Cardiac atrium fibroblast (primary cell): ENCODE measurements around the gene KDELR1. TPM values are rescaled to one million over a fixed set of nuclear protein-coding genes. Genes with fewer than 3 reads are reported as not detected.

ENCODE experiments used
- total RNA-seq: library from RNA; depleted of rRNA; stranded (reverse); fragments of >200 nt; gene quantifications from 2 replicates; pipeline ENCODE4 v1.2.3, GENCODE V29; 2015

KDELR1 gene
- total RNA-seq: 219 and 256 TPM in 2 replicates

DNA sequence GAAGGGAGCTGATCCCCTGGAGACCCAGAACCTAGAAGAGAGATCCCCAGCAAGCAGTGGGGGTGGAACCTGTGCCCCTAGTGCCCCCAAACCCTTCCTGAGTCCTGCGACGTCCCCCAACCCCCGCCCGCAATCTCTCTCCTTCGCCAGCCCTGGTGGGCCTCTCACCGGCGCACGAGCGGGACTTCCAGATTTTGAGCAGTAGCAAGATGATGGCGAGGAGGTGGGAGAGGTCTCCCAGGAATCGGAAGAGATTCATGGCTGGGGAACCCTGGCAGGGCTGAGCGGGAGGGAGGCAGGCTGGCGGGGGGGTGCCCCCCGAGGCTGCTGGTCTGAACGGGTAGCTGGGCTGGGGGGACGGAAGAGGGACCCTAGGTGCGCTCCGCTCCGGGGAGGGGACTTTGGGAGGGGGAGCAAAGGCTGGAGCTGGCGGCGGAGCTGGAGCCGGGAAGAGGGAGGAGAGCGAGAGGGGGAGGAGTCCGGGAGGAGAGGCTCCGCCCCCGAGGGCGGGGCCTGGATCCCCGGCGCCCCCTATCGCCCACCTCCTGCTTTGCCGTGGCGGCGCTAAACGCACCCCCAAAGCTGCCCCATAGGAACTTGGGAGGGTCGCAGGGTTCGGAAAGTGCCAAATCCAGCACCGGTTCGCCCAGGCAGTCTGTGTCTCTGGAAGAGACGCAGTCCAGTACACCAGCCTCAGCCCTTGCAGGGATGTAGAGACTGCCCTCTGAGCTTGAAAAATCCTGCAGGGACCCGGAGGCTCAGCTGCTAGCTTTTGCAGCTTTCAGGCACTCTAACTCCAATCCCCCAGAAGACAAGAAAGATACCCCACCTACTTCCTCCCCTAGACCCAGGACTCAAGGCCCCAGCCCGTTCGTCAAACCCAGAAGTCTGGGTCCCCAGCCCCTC is at the start of gene KDELR1:
TSS of gene KDELR1 (minus strand) at position 452 of the 906 bp plus-strand sequence. CDS start at position 259, 193 bp downstream.

DNA sequence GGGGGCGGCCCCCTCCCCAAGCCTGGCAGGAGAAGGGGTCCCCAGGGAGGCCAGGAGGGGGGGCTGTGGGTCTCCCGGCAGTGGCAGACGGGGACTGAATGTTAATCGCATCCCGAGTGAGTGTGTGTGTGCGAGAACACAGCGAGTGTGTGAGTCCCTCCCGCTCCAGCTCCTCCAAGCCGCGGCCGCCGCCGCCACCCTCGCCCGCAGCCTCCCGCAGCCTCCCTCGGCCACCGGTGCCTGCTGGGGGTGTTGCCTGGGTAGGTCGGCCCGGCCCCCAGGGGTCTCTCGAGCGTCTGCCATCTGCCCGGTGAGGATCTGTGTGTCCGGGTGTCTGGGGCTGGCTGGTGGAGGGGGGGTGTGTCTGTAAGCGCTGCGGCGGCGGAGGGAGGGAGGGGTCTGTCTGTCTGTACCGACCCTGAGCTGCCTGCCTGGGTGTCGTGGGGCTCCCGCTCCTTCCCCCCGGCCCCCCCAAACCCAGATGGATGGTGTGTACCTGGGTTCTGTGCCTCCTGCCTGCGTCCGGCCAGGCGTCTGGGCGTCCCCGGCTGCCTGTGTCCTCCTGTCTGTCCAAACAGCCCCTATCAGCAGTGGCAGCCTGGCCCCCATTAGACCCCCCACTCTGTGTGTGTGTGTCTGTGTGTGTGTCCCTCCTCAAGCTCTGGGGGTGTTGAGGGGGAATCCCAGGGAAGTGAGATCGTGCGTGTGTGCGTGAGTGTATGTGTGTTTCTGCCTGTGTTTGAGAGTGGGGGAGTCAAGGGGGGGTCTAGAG is 2.4 kb upstream of the KDELR1 start, which contains the start of gene GRIN2D:
TSS of gene GRIN2D (plus strand) at position 110 of the 772 bp plus-strand sequence. CDS start 4,725 bp downstream, outside the sequence.

DNA sequence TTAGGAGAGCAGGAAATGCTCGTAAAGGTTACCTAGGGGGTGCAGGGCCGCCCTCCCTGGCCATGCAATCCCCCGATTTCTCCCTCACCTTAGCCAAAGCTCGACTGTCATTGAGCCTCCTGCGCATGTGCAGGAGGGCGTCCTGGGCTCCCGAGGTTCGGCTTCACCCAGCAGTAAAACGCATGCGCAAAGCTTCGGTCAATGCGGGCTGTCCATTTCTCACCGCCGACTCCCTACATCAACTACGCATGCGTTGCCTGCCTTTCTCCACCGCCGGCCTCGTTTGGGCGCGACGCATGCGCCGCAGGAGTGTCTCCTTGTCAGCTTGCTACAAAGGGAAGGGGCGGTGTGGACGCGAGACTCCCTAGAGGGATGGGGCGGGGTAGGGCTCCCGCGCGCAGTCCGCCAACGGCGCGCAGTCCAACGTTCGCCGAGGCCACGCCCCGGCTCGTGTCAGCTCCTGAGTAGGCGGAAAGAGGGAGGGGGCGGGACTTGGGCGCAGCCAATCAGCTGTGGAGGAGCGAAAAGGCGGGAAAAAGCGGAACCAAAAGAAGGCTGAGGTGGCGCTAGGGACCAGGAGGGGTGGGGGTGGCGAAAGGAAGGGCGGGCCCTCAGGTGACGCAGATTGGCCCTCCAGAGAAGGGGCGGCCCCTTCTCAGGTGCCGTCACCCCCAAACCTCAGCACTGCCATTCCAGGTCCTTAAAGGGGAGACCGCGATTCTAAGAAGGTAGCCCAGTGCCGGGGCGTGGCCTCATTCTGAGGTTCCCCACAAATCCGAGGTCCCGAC is 27.3 kb downstream of the KDELR1 start, which contains the start of the genes SYNGR4 and TMEM143:
TSS of gene SYNGR4 (plus strand) at position 558 of the 788 bp plus-strand sequence. CDS start 1,476 bp downstream, outside the sequence.
TSS of gene TMEM143 (minus strand) at position 131 of the 788 bp plus-strand sequence. CDS start at position 111, 20 bp downstream.

Other genes with a start within 250 kb of the KDELR1 start
- 6.8 and 9.6 TPM in 2 replicates for gene LIG1, start 221.2 kb downstream of the KDELR1 start, total RNA-seq
- 0.97 and 1.8 TPM in 2 replicates for gene ZSWIM9, start 220.9 kb downstream of the KDELR1 start, total RNA-seq
- gene CARD8, start 135.6 kb downstream of the KDELR1 start, total RNA-seq: 12.3 and 19.5 TPM in 2 replicates
- gene ZNF114, start 121.5 kb downstream of the KDELR1 start, total RNA-seq: 3.9 TPM in 1 of 2 replicates, not detected in the other
- gene EMP3, start 66.0 kb downstream of the KDELR1 start, total RNA-seq: 163 and 198 TPM in 2 replicates
- gene TMEM143, start 27.6 kb downstream of the KDELR1 start, total RNA-seq: 5.5 and 5.8 TPM in 2 replicates
- gene SYNGR4, start 27.2 kb downstream of the KDELR1 start, total RNA-seq: not detected in 2 replicates
- gene GRIN2D, start 2.1 kb upstream of the KDELR1 start, total RNA-seq: 1.1 and 1.3 TPM in 2 replicates
- gene GRWD1, start 54.4 kb upstream of the KDELR1 start, total RNA-seq: 41.5 and 42.6 TPM in 2 replicates
- gene KCNJ14, start 64.0 kb upstream of the KDELR1 start, total RNA-seq: 0.36 and 0.49 TPM in 2 replicates
- 30.6 and 35.6 TPM in 2 replicates for gene CYTH2, start 77.8 kb upstream of the KDELR1 start, total RNA-seq
- 0.49 TPM in 1 of 2 replicates, not detected in the other for gene LMTK3, start 120.3 kb upstream of the KDELR1 start, total RNA-seq
- not detected in 2 replicates for gene SULT2B1, start 160.6 kb upstream of the KDELR1 start, total RNA-seq
- gene SPACA4, start 215.2 kb upstream of the KDELR1 start, total RNA-seq: not detected in 2 replicates
- gene FAM83E, start 223.5 kb upstream of the KDELR1 start, total RNA-seq: 0.32 TPM in 1 of 2 replicates, not detected in the other
- gene RPL18, start 227.6 kb upstream of the KDELR1 start, total RNA-seq: 2,406 and 2,632 TPM in 2 replicates
- gene SPHK2, start 228.0 kb upstream of the KDELR1 start, total RNA-seq: 8.3 and 13.4 TPM in 2 replicates
- 1.3 and 3.6 TPM in 2 replicates for gene DBP, start 245.8 kb upstream of the KDELR1 start, total RNA-seq